Measurements from ENCODE around the gene SPPL2B. TPM values are rescaled to one million over a fixed set of nuclear protein-coding genes. Genes with fewer than 3 reads are reported as not detected.

SPPL2B gene
- total RNA-seq, 4 donors from 2014 or later: 149 to 367 (median 242) TPM

DNA sequence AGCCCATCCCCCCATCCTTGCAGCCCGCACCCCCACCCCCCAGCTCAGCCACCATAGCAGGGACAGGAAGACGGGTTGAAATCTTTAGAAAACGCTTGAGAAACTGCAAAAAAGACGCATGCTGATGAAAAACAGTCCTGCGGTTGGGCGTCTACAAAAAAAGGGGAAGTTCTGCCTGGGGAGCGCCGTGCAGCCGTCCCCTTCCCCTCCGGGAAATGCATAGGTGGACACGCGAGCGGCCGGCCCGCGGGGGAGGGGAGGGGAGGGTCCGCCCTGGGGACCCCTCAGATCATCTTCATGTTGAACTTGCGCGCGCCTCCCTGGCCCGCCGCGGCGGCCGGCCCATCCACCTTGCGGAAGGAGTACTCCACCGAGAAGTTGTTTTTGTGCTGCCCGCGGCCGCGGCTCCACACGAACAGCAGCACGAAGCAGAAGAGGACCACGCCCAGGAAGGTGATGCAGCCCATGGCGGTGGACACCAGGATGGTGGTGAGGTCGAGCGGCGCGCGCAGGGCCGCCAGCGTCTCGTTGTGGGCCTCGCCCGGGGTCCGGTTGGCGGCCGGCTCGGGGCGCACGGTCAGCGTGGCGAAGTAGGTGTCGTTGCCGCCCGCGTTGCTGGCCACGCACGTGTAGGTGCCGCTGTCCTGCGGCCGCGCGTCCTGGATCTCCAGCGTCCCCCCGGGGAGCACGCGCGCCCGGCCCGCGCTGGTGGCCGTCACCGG is 38.6 kb upstream of the SPPL2B start:
- H3K27ac ChIP-seq: peak overlapping the region; percentile 18 to 65 (median 55)
- TF ChIP-seq CTCF (IDR thresholded peaks at IDR 0.05) (no peak), POLR2A (IDR thresholded peaks at IDR 0.05) (no peak), POLR2AphosphoS5 (IDR thresholded peaks at IDR 0.05) (no peak), EP300 (IDR thresholded peaks at IDR 0.05; ENCODE audit: low read depth) (no peak)
- intact Hi-C loops (cut with DNase I; ENCODE audit: low total_unique reads) (loop anchor here (10.0 kb wide), 1 partner anchor 1895 kb away; the partner anchor contains the start of genes ANKRD24 and SIRT6), in situ Hi-C loops (cut with MboI; ENCODE audit: low pct_ligation_motif_present in 1 of 4, low pct_unique_long_range_greater_than_20kb in 1 of 4, low sequenced_read_pairs in 3 of 4) (loop anchor here in 2 of 4 donors (25.0 kb wide), 1 partner anchor 97 kb away; no protein-coding TSS in a partner anchor)
- no peaks in the 10 kb centered on the region for H3K9me3 ChIP-seq
- H3K36me3 ChIP-seq: no peaks in the 10 kb centered on the region
- peak; percentile 53 for DNase-seq
- peaks cover 79% of the 10 kb centered on the region for H3K27me3 ChIP-seq
- H3K4me3 ChIP-seq: peak overlapping the region in 3 of 4 donors; percentile 11 to 46 (median 38)
- peaks cover 8 to 37% (median 25%) of the 10 kb centered on the region in 4 donors for H3K4me1 ChIP-seq
- 8% methylated on average over 46 of the region's 74 CpGs; no CpG with 5 or more reads in 1 of the 2 donors for WGBS, 2 donors (ENCODE audit: low coverage in 1 of 2)

- in situ Hi-C loops (cut with MboI; ENCODE audit: low pct_ligation_motif_present in 1 of 4, low pct_unique_long_range_greater_than_20kb in 1 of 4, low sequenced_read_pairs in 3 of 4) (loop anchor here in 2 of 4 donors (25.0 kb wide), 1 partner anchor 97 kb away; no protein-coding TSS in a partner anchor), intact Hi-C loops (cut with DNase I; ENCODE audit: low total_unique reads) (no loop called here)
- H3K27ac ChIP-seq: peak overlapping the region; percentile 18 to 65 (median 55)
- H3K4me3 ChIP-seq: peak overlapping the region in 3 of 4 donors; percentile 11 to 46 (median 38)
- H3K9me3 ChIP-seq: no peaks in the 10 kb centered on the region
- TF ChIP-seq EP300 (IDR thresholded peaks at IDR 0.05; ENCODE audit: low read depth) (no peak), POLR2A (IDR thresholded peaks at IDR 0.05) (no peak), CTCF (IDR thresholded peaks at IDR 0.05) (no peak), POLR2AphosphoS5 (IDR thresholded peaks at IDR 0.05) (no peak)
- 7% methylated on average over 80 of the region's 82 CpGs; no CpG with 5 or more reads in 1 of the 2 donors for WGBS, 2 donors (ENCODE audit: low coverage in 1 of 2)
- peaks cover 86% of the 10 kb centered on the region for H3K27me3 ChIP-seq
- peak; percentile 37 for DNase-seq
- H3K4me1 ChIP-seq: peaks cover 8 to 38% (median 28%) of the 10 kb centered on the region in 4 donors
- no peaks in the 10 kb centered on the region for H3K36me3 ChIP-seq
Measured at GRCh38 chr19:2290441-2291184, 37.9 kb upstream of the SPPL2B start.

- no peak overlapping the region for H3K27ac ChIP-seq
- intact Hi-C loops (cut with DNase I; ENCODE audit: low total_unique reads) (no loop called here), in situ Hi-C loops (cut with MboI; ENCODE audit: low pct_ligation_motif_present in 1 of 4, low pct_unique_long_range_greater_than_20kb in 1 of 4, low sequenced_read_pairs in 3 of 4) (loop anchor here in 2 of 4 donors (25.0 kb wide), 1 partner anchor 96 kb away; no protein-coding TSS in a partner anchor)
- H3K27me3 ChIP-seq: peaks cover 93% of the 10 kb centered on the region
- TF ChIP-seq CTCF (IDR thresholded peaks at IDR 0.05) (no peak), POLR2A (IDR thresholded peaks at IDR 0.05) (no peak), POLR2AphosphoS5 (IDR thresholded peaks at IDR 0.05) (no peak), EP300 (IDR thresholded peaks at IDR 0.05; ENCODE audit: low read depth) (no peak)
- peak overlapping the region in 2 of 4 donors; percentile 38 to 46 for H3K4me3 ChIP-seq
- 9% methylated on average over 50 of the region's 67 CpGs; no CpG with 5 or more reads in 1 of the 2 donors for WGBS, 2 donors (ENCODE audit: low coverage in 1 of 2)
- peaks cover 8 to 38% (median 28%) of the 10 kb centered on the region in 4 donors for H3K4me1 ChIP-seq
- no peaks in the 10 kb centered on the region for H3K9me3 ChIP-seq
- no peak for DNase-seq
- H3K36me3 ChIP-seq: no peaks in the 10 kb centered on the region
Measured at GRCh38 chr19:2291185-2291751, 37.2 kb upstream of the SPPL2B start.
